Vagina (tissue), 2 donors: ENCODE measurements around the gene CYP4F3.

ENCODE experiments used
- POLR2A ChIP-seq, 2 donors: fragments of 450-650 bp; IDR thresholded peaks; one replicate each; pipeline ENCODE4 v1.6.1; 2017; ENCODE audit warnings: antibody characterized with exemption in 2 of 2, mild to moderate bottlenecking in 2 of 2, moderate library complexity in 2 of 2
- POLR2AphosphoS5 ChIP-seq, 2 donors: sonication (generic); formaldehyde crosslinking; IDR thresholded peaks; one replicate each; pipeline ENCODE4 v1.9.0; 2017; ENCODE audit warnings: antibody characterized with exemption in 2 of 2, mild to moderate bottlenecking in 2 of 2, low read depth in 1 of 2; ENCODE audit not compliant: insufficient read depth in 1 of 2
- TF ChIP-seq, protein P1 (sequence below), 3 experiments: fragments of 450-650 bp in 2 of 3; fragments of 200-600 bp in 1 of 3; sonication (generic) in 1 of 3; IDR thresholded peaks; one replicate each; pipeline ENCODE4 v1.5.1; 2017 to 2019; ENCODE audit warnings: antibody characterized with exemption in 3 of 3, mild to moderate bottlenecking in 2 of 3, moderate library complexity in 2 of 3

- TF ChIP-seq, protein P1, sequence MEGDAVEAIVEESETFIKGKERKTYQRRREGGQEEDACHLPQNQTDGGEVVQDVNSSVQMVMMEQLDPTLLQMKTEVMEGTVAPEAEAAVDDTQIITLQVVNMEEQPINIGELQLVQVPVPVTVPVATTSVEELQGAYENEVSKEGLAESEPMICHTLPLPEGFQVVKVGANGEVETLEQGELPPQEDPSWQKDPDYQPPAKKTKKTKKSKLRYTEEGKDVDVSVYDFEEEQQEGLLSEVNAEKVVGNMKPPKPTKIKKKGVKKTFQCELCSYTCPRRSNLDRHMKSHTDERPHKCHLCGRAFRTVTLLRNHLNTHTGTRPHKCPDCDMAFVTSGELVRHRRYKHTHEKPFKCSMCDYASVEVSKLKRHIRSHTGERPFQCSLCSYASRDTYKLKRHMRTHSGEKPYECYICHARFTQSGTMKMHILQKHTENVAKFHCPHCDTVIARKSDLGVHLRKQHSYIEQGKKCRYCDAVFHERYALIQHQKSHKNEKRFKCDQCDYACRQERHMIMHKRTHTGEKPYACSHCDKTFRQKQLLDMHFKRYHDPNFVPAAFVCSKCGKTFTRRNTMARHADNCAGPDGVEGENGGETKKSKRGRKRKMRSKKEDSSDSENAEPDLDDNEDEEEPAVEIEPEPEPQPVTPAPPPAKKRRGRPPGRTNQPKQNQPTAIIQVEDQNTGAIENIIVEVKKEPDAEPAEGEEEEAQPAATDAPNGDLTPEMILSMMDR (IDR thresholded peaks at IDR 0.05), result no peak
- TF ChIP-seq POLR2A (IDR thresholded peaks at IDR 0.05), result no peak
- TF ChIP-seq POLR2AphosphoS5 (IDR thresholded peaks at IDR 0.05; ENCODE audit: insufficient read depth in 1 of 2, low read depth in 1 of 2), result no peak
Measured at GRCh38 chr19:15591796-15592195, 48.9 kb upstream of the CYP4F3 start.
